Heart left ventricle (tissue), 13 donors: ENCODE data around the gene ERI3.

Experiments used
- POLR2A ChIP-seq, 2 donors: fragments of 450-650 bp; IDR thresholded peaks; one replicate each; pipeline ENCODE4 v1.6.1; 2017; ENCODE audit warnings: antibody characterized with exemption in 2 of 2, mild to moderate bottlenecking in 2 of 2, moderate library complexity in 2 of 2
- TF ChIP-seq, protein P1 (sequence below), 12 donors: fragments of 200-600 bp; sonication (generic) in 4 of 12; IDR thresholded peaks; one replicate each; pipeline versions ENCODE4 v1.5.0 to v1.8.0; 2018 to 2022; ENCODE audit warnings: antibody characterized with exemption in 12 of 12, mild to moderate bottlenecking in 5 of 12
- donor health status: ischemic (EF 13 %, LVEDD 7.1; RV severe dilation, severe dysfunction).
- donor health status: DM: no; HTN: yes; CAD: no.
- donor health status: DM: no; HTN: no; CAD: no.
- donor health status: ischemic (EF 25% LVEDD 6.9; RV normal size, moderate dysfunction).
- donor health status: ischemic (EF 25% LVEDD 5.7; RV mildly dilated, moderate dysfunction).
- donor health status: ischemic (EF 35%, LVEDD 5.7; RV mildly dilated, moderate dysfunction).
- donor health status: nonischemic (EF 11% LVEDD 7.7; RV severe dilation, severe dysfunction).
- donor health status: DM: yes; HTN: yes; CAD: no.
- donor health status: PGD.
- donor health status: ischemic (EF 29% LVEDD 5.4; RV normal size, mild dysfunction).
- donor health status: nonischemic (EF 23%, LVEDD 6.1; RV moderate dilation, normal function).

DNA sequence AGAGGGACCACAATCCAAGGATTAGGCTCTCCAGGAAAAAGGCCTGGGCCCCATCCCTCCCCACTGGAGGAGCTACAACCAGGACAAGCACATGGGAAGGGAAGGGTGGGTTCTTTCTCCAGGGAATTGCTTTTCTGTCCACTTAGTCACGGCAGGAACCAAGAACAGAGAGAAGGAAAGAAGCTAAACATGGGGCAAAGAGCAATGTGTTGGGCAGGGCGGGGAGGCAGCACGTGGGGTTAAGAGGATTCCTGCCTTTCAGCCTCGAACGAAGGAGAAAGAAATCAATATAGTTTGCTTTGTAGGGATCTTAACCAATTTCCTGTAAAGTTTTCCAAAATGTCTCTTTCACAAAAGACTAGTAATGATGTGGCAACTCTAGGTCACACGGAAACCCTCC lies 21.7 kb downstream of the ERI3 start:
- TF ChIP-seq, protein P1, sequence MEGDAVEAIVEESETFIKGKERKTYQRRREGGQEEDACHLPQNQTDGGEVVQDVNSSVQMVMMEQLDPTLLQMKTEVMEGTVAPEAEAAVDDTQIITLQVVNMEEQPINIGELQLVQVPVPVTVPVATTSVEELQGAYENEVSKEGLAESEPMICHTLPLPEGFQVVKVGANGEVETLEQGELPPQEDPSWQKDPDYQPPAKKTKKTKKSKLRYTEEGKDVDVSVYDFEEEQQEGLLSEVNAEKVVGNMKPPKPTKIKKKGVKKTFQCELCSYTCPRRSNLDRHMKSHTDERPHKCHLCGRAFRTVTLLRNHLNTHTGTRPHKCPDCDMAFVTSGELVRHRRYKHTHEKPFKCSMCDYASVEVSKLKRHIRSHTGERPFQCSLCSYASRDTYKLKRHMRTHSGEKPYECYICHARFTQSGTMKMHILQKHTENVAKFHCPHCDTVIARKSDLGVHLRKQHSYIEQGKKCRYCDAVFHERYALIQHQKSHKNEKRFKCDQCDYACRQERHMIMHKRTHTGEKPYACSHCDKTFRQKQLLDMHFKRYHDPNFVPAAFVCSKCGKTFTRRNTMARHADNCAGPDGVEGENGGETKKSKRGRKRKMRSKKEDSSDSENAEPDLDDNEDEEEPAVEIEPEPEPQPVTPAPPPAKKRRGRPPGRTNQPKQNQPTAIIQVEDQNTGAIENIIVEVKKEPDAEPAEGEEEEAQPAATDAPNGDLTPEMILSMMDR (IDR thresholded peaks at IDR 0.05), result no peak
- TF ChIP-seq POLR2A (IDR thresholded peaks at IDR 0.05), result no peak
